Inflammatory macrophage (primary cell): ENCODE measurements around the gene NCF4.

Source experiments
- DNase-seq, 2 donors: peaks; one replicate each; pipeline ENCODE4 v3.0.0-alpha.2; 2020 to 2022

NCF4 gene

GRCh38 chr22:36923131-36923788 lies 62.5 kb downstream of the NCF4 start:
- DNase-seq, result peak; percentile 73 to 76

- DNase-seq, result no peak
Measured at GRCh38 chr22:36924151-36924698, 63.4 kb downstream of the NCF4 start.

- peak in 1 of 2 donors; percentile 19 for DNase-seq
Measured at GRCh38 chr22:36925388-36926290, 64.8 kb downstream of the NCF4 start.

GRCh38 chr22:36926309-36926708 lies 65.5 kb downstream of the NCF4 start:
- DNase-seq, result no peak

GRCh38 chr22:36926721-36927435 lies 66.1 kb downstream of the NCF4 start:
- no peak for DNase-seq
